GM20000 (cell line): ENCODE measurements around the gene MPC1.

Source experiments
- DNase-seq: peaks from one replicate; pipeline ENCODE4 v3.0.0; 2012; ENCODE audit warnings: low spot score
- TF ChIP-seq, protein P1 (sequence below): IDR thresholded peaks from 2 replicates; pipeline ENCODE4 v1.5.1; 2012; ENCODE audit warnings: mild to moderate bottlenecking, control low read depth; ENCODE audit errors: extremely low read depth, missing control alignments

The MPC1 gene

DNA sequence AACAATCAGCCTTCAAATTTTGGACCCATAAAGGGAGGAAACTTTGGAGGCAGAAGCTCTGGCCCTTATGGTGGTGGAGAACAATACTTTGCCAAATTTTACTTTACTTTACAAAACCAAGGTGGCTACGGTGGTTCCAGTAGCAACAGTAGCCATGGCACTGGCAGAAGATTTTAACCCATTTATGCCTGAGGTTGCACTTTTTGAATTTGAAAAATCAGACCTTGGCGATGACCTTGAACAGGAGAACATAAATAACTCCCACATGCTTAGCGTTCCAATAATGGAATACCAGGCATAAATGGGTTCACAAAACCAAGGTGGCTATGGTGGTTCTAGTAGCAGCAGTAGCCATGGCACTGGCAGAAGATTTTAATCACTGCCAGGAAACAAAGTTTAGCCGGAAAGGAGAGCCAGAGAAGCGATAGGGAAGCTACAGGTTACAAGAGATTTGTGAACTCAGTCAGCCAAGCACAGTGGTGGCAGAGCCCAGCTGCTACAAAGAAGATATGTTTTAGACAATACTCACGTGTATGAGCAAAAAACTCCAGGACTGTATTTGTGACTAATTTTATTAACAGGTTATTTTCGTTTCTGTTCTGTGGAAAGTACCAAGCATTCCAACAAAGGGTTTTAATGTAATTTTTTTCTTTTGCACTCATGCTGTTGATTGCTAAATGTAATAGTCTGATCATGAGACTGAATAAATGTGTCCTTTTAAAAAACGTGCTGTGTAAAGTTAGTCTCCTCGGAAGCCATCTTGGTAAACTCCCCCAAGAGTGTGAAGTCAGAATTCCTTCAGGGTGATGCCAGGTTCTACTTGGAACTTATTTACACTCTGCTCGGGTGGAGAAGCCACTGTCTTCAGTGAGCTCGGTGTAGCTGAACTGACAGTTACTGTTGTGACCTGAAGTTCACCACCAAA lies 47.1 kb downstream of the MPC1 start:
- TF ChIP-seq, protein P1, sequence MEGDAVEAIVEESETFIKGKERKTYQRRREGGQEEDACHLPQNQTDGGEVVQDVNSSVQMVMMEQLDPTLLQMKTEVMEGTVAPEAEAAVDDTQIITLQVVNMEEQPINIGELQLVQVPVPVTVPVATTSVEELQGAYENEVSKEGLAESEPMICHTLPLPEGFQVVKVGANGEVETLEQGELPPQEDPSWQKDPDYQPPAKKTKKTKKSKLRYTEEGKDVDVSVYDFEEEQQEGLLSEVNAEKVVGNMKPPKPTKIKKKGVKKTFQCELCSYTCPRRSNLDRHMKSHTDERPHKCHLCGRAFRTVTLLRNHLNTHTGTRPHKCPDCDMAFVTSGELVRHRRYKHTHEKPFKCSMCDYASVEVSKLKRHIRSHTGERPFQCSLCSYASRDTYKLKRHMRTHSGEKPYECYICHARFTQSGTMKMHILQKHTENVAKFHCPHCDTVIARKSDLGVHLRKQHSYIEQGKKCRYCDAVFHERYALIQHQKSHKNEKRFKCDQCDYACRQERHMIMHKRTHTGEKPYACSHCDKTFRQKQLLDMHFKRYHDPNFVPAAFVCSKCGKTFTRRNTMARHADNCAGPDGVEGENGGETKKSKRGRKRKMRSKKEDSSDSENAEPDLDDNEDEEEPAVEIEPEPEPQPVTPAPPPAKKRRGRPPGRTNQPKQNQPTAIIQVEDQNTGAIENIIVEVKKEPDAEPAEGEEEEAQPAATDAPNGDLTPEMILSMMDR = no peak
- DNase-seq = no peak

DNA sequence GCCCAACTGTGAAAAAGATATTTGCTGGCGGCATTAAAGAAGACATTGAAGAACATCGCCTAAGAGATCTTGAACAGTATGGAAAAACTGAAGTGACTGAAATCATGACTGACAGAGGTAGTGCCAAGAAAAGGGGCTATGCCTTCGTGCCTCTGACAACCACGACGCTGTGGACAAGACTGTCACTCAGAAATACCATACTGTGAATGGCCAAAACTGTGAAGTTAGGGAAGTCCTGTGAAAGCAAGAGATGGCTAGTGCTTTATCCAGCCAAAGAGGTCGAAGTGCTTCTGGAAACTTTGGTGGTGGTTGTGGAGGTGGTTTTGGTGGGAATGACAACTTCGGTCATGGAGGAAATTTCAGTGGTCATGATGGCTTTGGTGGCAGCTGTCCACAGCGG lies 47.9 kb downstream of the MPC1 start:
- DNase-seq = no peak
- TF ChIP-seq, protein P1 = no peak

DNA sequence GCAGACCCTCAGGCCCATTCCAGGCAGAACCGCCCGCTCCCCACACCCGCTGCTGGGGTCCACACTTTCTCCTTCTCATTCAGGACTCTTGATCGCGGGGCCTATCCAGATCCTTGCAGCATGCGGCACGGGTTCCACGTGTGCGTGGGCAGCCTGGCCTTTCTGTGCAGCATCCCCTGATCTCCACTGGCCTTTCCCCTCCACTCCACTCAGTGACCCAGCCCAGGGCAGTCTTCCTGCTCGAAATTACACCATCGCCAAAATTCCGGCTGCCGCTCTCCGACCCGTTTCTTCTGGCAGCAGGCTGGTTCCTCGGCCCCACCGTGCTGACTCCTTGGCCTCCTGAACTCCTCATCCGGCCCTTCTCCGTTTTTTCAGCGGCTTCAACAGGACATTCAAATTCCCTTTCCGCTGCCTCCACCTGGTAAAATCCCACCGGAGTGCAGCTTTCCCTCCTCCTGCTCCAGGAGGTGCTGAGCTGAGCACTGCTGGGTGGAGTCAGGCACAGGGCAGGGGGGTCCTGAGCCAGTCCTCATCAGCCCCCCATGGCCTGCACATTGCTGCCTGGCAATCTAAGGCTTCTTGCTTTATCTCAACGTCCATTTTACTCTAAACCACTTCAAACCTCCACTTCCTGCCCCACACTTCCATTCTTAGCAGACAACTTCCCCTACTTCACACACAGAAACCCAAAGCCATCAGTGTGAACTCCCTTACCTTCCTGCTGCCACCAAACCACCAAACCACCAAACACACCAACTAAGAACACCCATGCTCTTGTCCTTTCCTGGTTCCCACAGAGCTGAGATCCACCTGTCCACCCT lies 49.4 kb downstream of the MPC1 start:
- TF ChIP-seq, protein P1 = no peak

DNA sequence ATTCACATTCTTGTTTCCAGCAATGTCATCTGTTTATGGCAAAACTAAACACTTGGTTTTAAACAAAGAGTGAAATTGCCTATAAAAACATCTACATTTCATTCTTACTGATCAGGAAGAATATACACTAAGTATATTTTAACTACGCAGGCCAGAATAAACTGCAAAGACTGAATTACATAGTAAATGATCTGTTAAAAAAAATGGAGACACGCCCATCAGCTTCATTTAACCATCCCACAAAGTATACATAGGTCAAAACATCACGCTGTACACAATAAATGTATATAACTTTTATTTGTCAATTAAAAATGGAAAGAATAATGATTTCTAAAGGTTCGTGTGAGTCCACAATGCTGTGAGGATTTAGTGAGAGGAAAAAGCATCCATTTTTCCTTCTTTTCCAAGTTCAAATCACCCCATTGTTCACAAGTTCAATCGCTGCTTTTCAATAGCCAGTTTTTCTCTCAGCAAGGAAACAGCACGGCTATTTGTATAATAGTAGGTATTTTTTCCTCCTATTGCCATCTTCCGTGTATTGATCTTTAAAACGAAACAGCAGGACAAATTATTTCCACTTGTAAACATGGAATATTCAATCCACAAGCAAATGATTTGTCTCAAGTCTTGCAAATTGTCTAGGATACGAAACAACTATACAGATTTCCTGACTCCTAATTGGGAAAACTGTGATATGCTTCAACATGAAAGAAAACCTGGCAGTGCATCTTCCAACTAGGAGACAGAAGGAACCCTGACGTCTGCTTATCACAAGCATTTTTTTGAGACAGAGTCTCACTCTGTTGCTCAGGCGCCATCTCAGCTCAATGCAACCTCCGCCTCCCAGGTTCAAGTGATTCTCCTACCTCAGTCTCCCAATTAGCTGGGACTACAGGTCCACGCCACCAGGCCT lies 51.0 kb downstream of the MPC1 start:
- TF ChIP-seq, protein P1 = no peak
- DNase-seq = no peak

More for the DNA sequence above, 49.4 kb downstream of the MPC1 start:
- peak; percentile 75 for DNase-seq

DNA sequence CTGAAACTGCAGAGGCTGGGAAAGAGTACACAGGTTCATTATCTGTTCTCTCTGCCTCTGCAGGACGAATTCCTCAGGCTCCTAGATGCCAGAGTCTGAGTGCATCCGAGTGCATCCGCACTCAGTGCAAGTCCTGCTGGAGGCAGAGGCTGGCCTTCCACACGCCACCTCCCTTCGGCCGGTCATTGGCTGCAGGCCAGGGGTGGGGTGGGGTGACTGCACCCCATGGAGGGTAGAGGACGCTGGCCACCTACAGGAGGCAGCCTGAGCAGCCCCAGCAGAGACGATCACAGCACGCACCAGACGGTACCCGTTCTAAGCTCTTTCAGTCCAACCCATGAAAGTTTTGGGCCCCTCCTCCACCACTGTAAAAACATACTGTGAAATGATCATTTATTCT lies 52.1 kb downstream of the MPC1 start:
- TF ChIP-seq, protein P1 = no peak
- no peak for DNase-seq

DNA sequence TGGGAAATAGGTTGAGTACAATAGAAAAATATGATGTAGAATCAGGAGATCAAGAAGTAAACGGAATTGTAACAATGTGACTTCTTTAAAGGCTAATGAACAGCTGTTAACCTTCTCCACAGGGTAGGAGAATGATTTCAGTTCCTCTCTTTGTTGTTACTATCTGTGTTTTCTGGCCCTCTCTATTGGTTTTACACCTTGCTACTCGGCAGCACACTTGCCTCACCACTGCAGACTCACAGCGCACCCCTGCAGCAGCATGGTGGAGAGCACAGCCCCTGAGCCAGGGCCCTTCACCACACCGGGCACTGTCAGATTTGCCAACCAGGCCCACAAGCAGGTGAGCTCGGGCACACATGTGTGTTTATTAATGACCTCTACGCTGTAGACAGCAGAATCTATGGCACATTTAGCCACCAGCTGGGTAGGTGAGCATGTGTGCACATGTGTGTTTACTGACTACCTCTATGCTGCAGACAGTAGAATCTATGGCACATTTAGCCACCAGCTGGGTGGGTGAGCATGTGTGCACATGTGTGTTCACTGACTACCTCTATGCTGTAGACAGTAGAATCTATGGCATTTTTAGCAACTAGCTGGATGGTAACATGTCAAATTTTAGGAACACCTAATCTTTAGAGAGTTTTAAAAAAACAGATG lies 57.2 kb downstream of the MPC1 start:
- DNase-seq = peak; percentile 64
- TF ChIP-seq, protein P1 = no peak
